ENCODE data around the gene TPRA1. TPM values are rescaled to one million over a fixed set of nuclear protein-coding genes. Genes with fewer than 3 reads are reported as not detected.

The TPRA1 gene
- total RNA-seq, 1 experiment from 2014 or later, result 35.1 TPM

DNA sequence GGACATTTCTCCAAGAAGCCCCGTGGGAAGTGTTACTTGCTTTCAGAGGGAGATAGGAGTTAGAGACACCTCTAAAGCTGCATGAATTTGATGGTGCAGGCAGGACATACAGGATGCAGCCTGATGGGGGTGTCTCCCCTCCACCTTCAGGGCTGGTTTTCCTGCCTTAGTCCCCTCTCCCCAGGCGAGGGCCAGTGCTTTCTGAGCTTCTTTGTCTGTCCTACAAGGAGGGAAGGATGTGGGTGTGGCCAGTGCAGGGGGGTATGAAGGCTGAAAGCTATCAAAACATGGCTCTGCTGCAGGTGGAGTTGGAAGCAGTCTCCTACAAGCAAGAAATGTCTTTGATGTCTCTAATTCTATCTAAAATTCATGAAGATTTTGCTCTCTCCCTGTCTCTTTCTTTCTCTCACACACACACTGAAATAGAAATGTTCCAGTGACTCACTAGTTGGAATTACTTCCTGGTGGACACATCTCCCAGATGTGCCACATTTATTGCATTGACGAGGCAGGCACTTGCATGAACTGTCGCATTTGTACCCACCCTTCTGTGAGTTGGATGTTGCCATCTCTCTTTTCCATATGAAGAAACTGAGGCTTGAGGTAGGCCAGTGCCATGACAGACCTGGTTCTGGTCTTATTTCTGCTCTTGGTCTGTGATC is 24.5 kb upstream of the TPRA1 start:
- H3K9me2 ChIP-seq (ENCODE audit: insufficient read depth), result no peaks in the 10 kb centered on the region
- DNase-seq (ENCODE audit: low read depth, low spot score), result no peak
- no peaks in the 10 kb centered on the region for H3K4me1 ChIP-seq (ENCODE audit: control insufficient read depth in 1 of 2, insufficient read depth in 2 of 2, low read length in 2 of 2)
- H4K20me1 ChIP-seq (ENCODE audit: insufficient read depth), result peaks cover 8% of the 10 kb centered on the region; the same call in 1 of the 2 replicates
- ChIA-PET CTCF (no interaction called here), POLR2A (no interaction called here), RAD21 (ENCODE audit: low non-redundant PET in 1 of 2, low total read pairs in 2 of 2, uncharacterized antibody in 2 of 2, unreplicated experiment in 2 of 2) (no interaction called here)
- ATAC-seq, result no peak
- H3K27ac ChIP-seq (ENCODE audit: low read depth, low read length), result no peak overlapping the region
- no peak overlapping the region for H3K4me2 ChIP-seq (ENCODE audit: low read length)
- no peaks in the 10 kb centered on the region for H3K9me3 ChIP-seq (ENCODE audit: control insufficient read depth in 1 of 2, insufficient read depth in 1 of 2, low read depth in 1 of 2, low read length in 2 of 2)
- H2AFZ ChIP-seq (ENCODE audit: low read depth, low read length, poor library complexity, severe bottlenecking), result no peak overlapping the region
- H3K9ac ChIP-seq (ENCODE audit: low read length), result no peak overlapping the region
- H3K79me2 ChIP-seq (ENCODE audit: insufficient read depth, low read length), result peaks cover 39% of the 10 kb centered on the region
- BruUV-seq (replicated peaks), result no TSS peak
- intact Hi-C loops (cut with micrococcal nuclease), result no loop called here
- H3K36me3 ChIP-seq (ENCODE audit: control insufficient read depth in 1 of 2, insufficient read depth in 2 of 2, low read length in 2 of 2), result peaks cover 40 to 63% of the 10 kb centered on the region in 2 experiments
- no peaks in the 10 kb centered on the region for H3K27me3 ChIP-seq (ENCODE audit: insufficient read depth, low read length)
- no peak for TF ChIP-seq SRF (IDR thresholded peaks at IDR 0.05; ENCODE audit: low read depth)
- no peak for TF ChIP-seq CBX3 (IDR thresholded peaks at IDR 0.05; ENCODE audit: low read depth)
- TF ChIP-seq, protein P1, sequence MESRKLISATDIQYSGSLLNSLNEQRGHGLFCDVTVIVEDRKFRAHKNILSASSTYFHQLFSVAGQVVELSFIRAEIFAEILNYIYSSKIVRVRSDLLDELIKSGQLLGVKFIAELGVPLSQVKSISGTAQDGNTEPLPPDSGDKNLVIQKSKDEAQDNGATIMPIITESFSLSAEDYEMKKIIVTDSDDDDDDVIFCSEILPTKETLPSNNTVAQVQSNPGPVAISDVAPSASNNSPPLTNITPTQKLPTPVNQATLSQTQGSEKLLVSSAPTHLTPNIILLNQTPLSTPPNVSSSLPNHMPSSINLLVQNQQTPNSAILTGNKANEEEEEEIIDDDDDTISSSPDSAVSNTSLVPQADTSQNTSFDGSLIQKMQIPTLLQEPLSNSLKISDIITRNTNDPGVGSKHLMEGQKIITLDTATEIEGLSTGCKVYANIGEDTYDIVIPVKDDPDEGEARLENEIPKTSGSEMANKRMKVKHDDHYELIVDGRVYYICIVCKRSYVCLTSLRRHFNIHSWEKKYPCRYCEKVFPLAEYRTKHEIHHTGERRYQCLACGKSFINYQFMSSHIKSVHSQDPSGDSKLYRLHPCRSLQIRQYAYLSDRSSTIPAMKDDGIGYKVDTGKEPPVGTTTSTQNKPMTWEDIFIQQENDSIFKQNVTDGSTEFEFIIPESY (IDR thresholded peaks at IDR 0.05; ENCODE audit: extremely low read depth, insufficient replicate concordance, low read length), result no peak
- TF ChIP-seq SIN3A (IDR thresholded peaks at IDR 0.05; ENCODE audit: low read depth), result no peak
- TF ChIP-seq POLR2AphosphoS5 (IDR thresholded peaks at IDR 0.05; ENCODE audit: low read depth, low read length), result no peak
- TF ChIP-seq EZH2phosphoT487 (IDR thresholded peaks at IDR 0.05; ENCODE audit: borderline replicate concordance), result no peak
- no peak for TF ChIP-seq EGR1 (IDR thresholded peaks at IDR 0.05; ENCODE audit: low read depth)
- H3K4me3 ChIP-seq (replicated peaks in 1 of 2; ENCODE audit: low read depth in 1 of 2, low read length in 2 of 2), result no peak overlapping the region

DNA sequence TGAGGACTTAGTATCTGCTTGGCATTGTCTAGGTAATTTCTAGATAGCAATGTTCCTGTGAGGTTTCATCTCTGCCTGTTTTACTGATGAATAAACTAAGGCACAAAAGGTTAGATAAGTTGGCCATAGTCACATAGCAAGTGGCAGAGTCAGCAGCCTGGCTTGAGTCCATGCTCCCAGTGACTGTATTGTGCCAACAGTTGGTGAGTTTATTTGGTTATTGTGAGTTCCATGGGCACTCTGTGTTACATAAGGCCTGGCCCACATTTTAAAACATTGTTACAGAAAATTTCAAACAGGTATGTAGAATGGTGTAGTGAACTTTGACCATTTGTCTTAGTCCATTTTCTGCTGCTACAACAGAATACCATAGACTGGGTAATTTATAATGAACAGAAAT is 22.9 kb upstream of the TPRA1 start:
- Histone ChIP-seq H3K4me3 (replicated peaks in 1 of 2; ENCODE audit: low read depth in 1 of 2, low read length in 2 of 2) (no peak overlapping the region), H3K4me1 (ENCODE audit: control insufficient read depth in 1 of 2, insufficient read depth in 2 of 2, low read length in 2 of 2) (no peaks in the 10 kb centered on the region), H3K4me2 (ENCODE audit: low read length) (no peak overlapping the region), H3K27me3 (ENCODE audit: insufficient read depth, low read length) (no peaks in the 10 kb centered on the region), H3K27ac (ENCODE audit: low read depth, low read length) (no peak overlapping the region), H3K79me2 (ENCODE audit: insufficient read depth, low read length) (peaks cover 44% of the 10 kb centered on the region), H3K9ac (ENCODE audit: low read length) (no peak overlapping the region), H2AFZ (ENCODE audit: low read depth, low read length, poor library complexity, severe bottlenecking) (no peak overlapping the region), H3K36me3 (ENCODE audit: control insufficient read depth in 1 of 2, insufficient read depth in 2 of 2, low read length in 2 of 2) (peaks cover 42 to 67% of the 10 kb centered on the region in 2 experiments), H3K9me3 (ENCODE audit: control insufficient read depth in 1 of 2, insufficient read depth in 1 of 2, low read depth in 1 of 2, low read length in 2 of 2) (no peaks in the 10 kb centered on the region), H4K20me1 (ENCODE audit: insufficient read depth) (peaks cover 8% of the 10 kb centered on the region; the same call in 1 of the 2 replicates), H3K9me2 (ENCODE audit: insufficient read depth) (no peaks in the 10 kb centered on the region)
- CTCF ChIA-PET, result no interaction called here
- ATAC-seq, result no peak
- POLR2A ChIA-PET, result no interaction called here
- RAD21 ChIA-PET (ENCODE audit: low non-redundant PET in 1 of 2, low total read pairs in 2 of 2, uncharacterized antibody in 2 of 2, unreplicated experiment in 2 of 2), result no interaction called here
- DNase-seq (ENCODE audit: low read depth, low spot score), result no peak
- intact Hi-C loops (cut with micrococcal nuclease), result no loop called here
- no TSS peak for BruUV-seq (replicated peaks)
- TF ChIP-seq, protein P2, sequence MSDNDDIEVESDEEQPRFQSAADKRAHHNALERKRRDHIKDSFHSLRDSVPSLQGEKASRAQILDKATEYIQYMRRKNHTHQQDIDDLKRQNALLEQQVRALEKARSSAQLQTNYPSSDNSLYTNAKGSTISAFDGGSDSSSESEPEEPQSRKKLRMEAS (IDR thresholded peaks at IDR 0.05), result no peak
- TF ChIP-seq, protein P3, sequence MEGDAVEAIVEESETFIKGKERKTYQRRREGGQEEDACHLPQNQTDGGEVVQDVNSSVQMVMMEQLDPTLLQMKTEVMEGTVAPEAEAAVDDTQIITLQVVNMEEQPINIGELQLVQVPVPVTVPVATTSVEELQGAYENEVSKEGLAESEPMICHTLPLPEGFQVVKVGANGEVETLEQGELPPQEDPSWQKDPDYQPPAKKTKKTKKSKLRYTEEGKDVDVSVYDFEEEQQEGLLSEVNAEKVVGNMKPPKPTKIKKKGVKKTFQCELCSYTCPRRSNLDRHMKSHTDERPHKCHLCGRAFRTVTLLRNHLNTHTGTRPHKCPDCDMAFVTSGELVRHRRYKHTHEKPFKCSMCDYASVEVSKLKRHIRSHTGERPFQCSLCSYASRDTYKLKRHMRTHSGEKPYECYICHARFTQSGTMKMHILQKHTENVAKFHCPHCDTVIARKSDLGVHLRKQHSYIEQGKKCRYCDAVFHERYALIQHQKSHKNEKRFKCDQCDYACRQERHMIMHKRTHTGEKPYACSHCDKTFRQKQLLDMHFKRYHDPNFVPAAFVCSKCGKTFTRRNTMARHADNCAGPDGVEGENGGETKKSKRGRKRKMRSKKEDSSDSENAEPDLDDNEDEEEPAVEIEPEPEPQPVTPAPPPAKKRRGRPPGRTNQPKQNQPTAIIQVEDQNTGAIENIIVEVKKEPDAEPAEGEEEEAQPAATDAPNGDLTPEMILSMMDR (IDR thresholded peaks at IDR 0.05 in 2 of 3, conservative IDR thresholded peaks at IDR 0.05 in 1 of 3; ENCODE audit: borderline replicate concordance in 1 of 3, insufficient read depth in 1 of 3, low read depth in 2 of 3, low read length in 2 of 3), result no peak
- TF ChIP-seq, protein P4, sequence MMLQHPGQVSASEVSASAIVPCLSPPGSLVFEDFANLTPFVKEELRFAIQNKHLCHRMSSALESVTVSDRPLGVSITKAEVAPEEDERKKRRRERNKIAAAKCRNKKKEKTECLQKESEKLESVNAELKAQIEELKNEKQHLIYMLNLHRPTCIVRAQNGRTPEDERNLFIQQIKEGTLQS (IDR thresholded peaks at IDR 0.05), result no peak
- TF ChIP-seq, protein P5, sequence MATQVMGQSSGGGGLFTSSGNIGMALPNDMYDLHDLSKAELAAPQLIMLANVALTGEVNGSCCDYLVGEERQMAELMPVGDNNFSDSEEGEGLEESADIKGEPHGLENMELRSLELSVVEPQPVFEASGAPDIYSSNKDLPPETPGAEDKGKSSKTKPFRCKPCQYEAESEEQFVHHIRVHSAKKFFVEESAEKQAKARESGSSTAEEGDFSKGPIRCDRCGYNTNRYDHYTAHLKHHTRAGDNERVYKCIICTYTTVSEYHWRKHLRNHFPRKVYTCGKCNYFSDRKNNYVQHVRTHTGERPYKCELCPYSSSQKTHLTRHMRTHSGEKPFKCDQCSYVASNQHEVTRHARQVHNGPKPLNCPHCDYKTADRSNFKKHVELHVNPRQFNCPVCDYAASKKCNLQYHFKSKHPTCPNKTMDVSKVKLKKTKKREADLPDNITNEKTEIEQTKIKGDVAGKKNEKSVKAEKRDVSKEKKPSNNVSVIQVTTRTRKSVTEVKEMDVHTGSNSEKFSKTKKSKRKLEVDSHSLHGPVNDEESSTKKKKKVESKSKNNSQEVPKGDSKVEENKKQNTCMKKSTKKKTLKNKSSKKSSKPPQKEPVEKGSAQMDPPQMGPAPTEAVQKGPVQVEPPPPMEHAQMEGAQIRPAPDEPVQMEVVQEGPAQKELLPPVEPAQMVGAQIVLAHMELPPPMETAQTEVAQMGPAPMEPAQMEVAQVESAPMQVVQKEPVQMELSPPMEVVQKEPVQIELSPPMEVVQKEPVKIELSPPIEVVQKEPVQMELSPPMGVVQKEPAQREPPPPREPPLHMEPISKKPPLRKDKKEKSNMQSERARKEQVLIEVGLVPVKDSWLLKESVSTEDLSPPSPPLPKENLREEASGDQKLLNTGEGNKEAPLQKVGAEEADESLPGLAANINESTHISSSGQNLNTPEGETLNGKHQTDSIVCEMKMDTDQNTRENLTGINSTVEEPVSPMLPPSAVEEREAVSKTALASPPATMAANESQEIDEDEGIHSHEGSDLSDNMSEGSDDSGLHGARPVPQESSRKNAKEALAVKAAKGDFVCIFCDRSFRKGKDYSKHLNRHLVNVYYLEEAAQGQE (IDR thresholded peaks at IDR 0.05; ENCODE audit: low read depth), result no peak
- no peak for TF ChIP-seq FOSL1 (IDR thresholded peaks at IDR 0.05; ENCODE audit: low read depth)
- no peak for TF ChIP-seq SRF (IDR thresholded peaks at IDR 0.05; ENCODE audit: low read depth)
